ENCODE data around the gene KLHL14. TPM values are rescaled to one million over a fixed set of nuclear protein-coding genes. Genes with fewer than 3 reads are reported as not detected.
A peak's percentile ranks its signal among the peaks of the same experiment; 100 is the strongest.

KLHL14 gene
- total and polyA plus RNA-seq, 2 of the 13 experiments (the other 11 are each of a cell fraction or from before 2014, with no cell fraction given) = 16.0 to 41.8 TPM

GRCh38 chr18:32776561-32776960, 3.7 kb upstream of the KLHL14 start:
- 100% methylated on average over 2 of the region's 2 CpGs for WGBS (ENCODE audit: low lambda C conversion rate)
- in situ Hi-C loops (cut with HindIII; ENCODE audit: extremely low pct_ligation_motif_present, low pct_unique_long_range_greater_than_20kb) = no loop called here
- POLR2A ChIA-PET = interaction anchor here (0.9 to 4.9 kb wide), 2 partner anchors 15 to 27 kb away, joined by 3 to 62 read pairs; no protein-coding TSS in a partner anchor

DNA sequence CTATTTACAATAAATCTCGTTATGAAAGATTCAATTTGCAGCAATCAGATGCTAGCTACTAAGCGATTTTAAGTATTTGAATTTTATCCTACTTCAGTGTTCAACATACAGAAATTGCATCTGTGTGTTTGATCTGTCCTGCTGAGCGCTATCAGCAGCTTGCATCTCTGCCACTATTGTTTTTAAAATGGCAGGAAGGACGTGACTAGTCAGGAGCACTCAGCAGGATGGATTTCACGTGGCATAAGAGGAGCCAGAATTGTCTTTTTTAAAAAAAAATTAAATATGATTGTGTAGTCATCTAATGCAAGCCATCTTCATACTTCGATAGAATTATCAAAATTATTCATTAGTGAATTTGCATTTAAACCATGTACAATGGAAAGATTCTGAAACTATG, 2.8 kb upstream of the KLHL14 start:
- no TSS peak for BruUV-seq (replicated peaks)
- ChIA-PET POLR2A (interaction anchor here (4.9 kb wide), 1 partner anchor 28 kb away, joined by 62 read pairs; no protein-coding TSS in a partner anchor), CTCF (ENCODE audit: low intra/inter-chr PET ratio, low total read pairs) (no interaction called here)
- no peak for DNase-seq (ENCODE audit: low spot score)
- in situ Hi-C loops (cut with HindIII; ENCODE audit: extremely low pct_ligation_motif_present, low pct_unique_long_range_greater_than_20kb) (no loop called here), intact Hi-C loops (cut with micrococcal nuclease; ENCODE audit: unreplicated experiment) (no loop called here)
- Histone ChIP-seq H3K79me2 (ENCODE audit: insufficient read depth, low read length) (peaks cover 12% of the 10 kb centered on the region), H3K27me3 (ENCODE audit: control insufficient read depth in 1 of 2, insufficient read depth in 2 of 2, low read length in 2 of 2) (no peaks in the 10 kb centered on the region), H4K20me1 (ENCODE audit: insufficient read depth, low read length) (no peaks in the 10 kb centered on the region), H3K9ac (ENCODE audit: insufficient read depth, low read depth, low read length) (no peak overlapping the region), H3K27ac (ENCODE audit: extremely low read length, insufficient read depth, low read length) (no peak overlapping the region), H3K4me3 (replicated peaks in 1 of 3; ENCODE audit: insufficient read depth in 1 of 3, low read depth in 2 of 3, low read length in 3 of 3) (no peak overlapping the region), H3K9me3 (ENCODE audit: low read length) (no peaks in the 10 kb centered on the region), H3K36me3 (replicated peaks in 1 of 2; ENCODE audit: control insufficient read depth in 1 of 2, insufficient read depth in 2 of 2, low read length in 2 of 2) (no peaks in the 10 kb centered on the region), H3K4me1 (ENCODE audit: insufficient read depth, low read length) (peaks cover 55% of the 10 kb centered on the region), H2AFZ (ENCODE audit: low read length) (no peak overlapping the region), H3K4me2 (ENCODE audit: low read depth, low read length) (no peak overlapping the region)
- 94% methylated on average over 6 of the region's 6 CpGs for WGBS (ENCODE audit: low lambda C conversion rate)
- FAIRE-seq = no peak
- no peak for ATAC-seq
- no peak for TF ChIP-seq HDAC1 (CRISPR knock-in tag; IDR thresholded peaks at IDR 0.05)
- TF ChIP-seq, protein P1, sequence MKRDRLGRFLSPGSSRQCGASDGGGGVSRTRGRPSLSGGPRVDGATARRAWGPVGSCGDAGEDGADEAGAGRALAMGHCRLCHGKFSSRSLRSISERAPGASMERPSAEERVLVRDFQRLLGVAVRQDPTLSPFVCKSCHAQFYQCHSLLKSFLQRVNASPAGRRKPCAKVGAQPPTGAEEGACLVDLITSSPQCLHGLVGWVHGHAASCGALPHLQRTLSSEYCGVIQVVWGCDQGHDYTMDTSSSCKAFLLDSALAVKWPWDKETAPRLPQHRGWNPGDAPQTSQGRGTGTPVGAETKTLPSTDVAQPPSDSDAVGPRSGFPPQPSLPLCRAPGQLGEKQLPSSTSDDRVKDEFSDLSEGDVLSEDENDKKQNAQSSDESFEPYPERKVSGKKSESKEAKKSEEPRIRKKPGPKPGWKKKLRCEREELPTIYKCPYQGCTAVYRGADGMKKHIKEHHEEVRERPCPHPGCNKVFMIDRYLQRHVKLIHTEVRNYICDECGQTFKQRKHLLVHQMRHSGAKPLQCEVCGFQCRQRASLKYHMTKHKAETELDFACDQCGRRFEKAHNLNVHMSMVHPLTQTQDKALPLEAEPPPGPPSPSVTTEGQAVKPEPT (CRISPR knock-in tag; IDR thresholded peaks at IDR 0.05; ENCODE audit: low read depth) = no peak
- no peak for TF ChIP-seq ADNP (CRISPR knock-in tag; IDR thresholded peaks at IDR 0.05)
- TF ChIP-seq RBFOX2 (IDR thresholded peaks at IDR 0.05; ENCODE audit: low read depth, low read length) = no peak
- no peak for TF ChIP-seq ZNF788 (CRISPR knock-in tag; IDR thresholded peaks at IDR 0.05; ENCODE audit: borderline replicate concordance)
- TF ChIP-seq ZNF441 (CRISPR knock-in tag; IDR thresholded peaks at IDR 0.05; ENCODE audit: borderline replicate concordance) = no peak
- TF ChIP-seq, protein P2, sequence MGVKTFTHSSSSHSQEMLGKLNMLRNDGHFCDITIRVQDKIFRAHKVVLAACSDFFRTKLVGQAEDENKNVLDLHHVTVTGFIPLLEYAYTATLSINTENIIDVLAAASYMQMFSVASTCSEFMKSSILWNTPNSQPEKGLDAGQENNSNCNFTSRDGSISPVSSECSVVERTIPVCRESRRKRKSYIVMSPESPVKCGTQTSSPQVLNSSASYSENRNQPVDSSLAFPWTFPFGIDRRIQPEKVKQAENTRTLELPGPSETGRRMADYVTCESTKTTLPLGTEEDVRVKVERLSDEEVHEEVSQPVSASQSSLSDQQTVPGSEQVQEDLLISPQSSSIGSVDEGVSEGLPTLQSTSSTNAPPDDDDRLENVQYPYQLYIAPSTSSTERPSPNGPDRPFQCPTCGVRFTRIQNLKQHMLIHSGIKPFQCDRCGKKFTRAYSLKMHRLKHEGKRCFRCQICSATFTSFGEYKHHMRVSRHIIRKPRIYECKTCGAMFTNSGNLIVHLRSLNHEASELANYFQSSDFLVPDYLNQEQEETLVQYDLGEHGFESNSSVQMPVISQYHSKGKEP (CRISPR knock-in tag; IDR thresholded peaks at IDR 0.05) = no peak
- no peak for TF ChIP-seq ZNF333 (CRISPR knock-in tag; IDR thresholded peaks at IDR 0.05; ENCODE audit: borderline replicate concordance)
- TF ChIP-seq RBAK (CRISPR knock-in tag; IDR thresholded peaks at IDR 0.05) = no peak

More at GRCh38 chr18:32776561-32776960, 3.7 kb upstream of the KLHL14 start:
- H3K9ac ChIP-seq (ENCODE audit: insufficient read depth, low read depth, low read length) = no peak overlapping the region
- CTCF ChIA-PET (ENCODE audit: low intra/inter-chr PET ratio, low total read pairs) = no interaction called here
- H3K36me3 ChIP-seq (replicated peaks in 1 of 2; ENCODE audit: control insufficient read depth in 1 of 2, insufficient read depth in 2 of 2, low read length in 2 of 2) = no peaks in the 10 kb centered on the region
- ATAC-seq = no peak
- TF ChIP-seq ZMAT3 (CRISPR knock-in tag; conservative IDR thresholded peaks at IDR 0.05) (no peak), ZNF501 (CRISPR knock-in tag; IDR thresholded peaks at IDR 0.05) (no peak), SMAD1 (CRISPR knock-in tag; IDR thresholded peaks at IDR 0.05; ENCODE audit: borderline replicate concordance, low read depth) (no peak)
- TF ChIP-seq, protein P3, sequence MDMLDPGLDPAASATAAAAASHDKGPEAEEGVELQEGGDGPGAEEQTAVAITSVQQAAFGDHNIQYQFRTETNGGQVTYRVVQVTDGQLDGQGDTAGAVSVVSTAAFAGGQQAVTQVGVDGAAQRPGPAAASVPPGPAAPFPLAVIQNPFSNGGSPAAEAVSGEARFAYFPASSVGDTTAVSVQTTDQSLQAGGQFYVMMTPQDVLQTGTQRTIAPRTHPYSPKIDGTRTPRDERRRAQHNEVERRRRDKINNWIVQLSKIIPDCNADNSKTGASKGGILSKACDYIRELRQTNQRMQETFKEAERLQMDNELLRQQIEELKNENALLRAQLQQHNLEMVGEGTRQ (IDR thresholded peaks at IDR 0.05; ENCODE audit: low read depth, low read length) = no peak
- TF ChIP-seq, protein P3 (CRISPR knock-in tag; IDR thresholded peaks at IDR 0.05; ENCODE audit: borderline replicate concordance) = 0 out of 2 replicates have a peak, but pooled peaks have one; percentile 2
- H4K20me1 ChIP-seq (ENCODE audit: insufficient read depth, low read length) = no peaks in the 10 kb centered on the region
- intact Hi-C loops (cut with micrococcal nuclease; ENCODE audit: unreplicated experiment) = no loop called here
- H3K4me1 ChIP-seq (ENCODE audit: insufficient read depth, low read length) = peaks cover 55% of the 10 kb centered on the region
- no peak overlapping the region for H3K4me2 ChIP-seq (ENCODE audit: low read depth, low read length)
- no peak for FAIRE-seq
- no peak overlapping the region for H3K4me3 ChIP-seq (replicated peaks in 1 of 3; ENCODE audit: insufficient read depth in 1 of 3, low read depth in 2 of 3, low read length in 3 of 3)
- no peaks in the 10 kb centered on the region for H3K27me3 ChIP-seq (ENCODE audit: control insufficient read depth in 1 of 2, insufficient read depth in 2 of 2, low read length in 2 of 2)
- H3K9me3 ChIP-seq (ENCODE audit: low read length) = no peaks in the 10 kb centered on the region
- BruUV-seq (replicated peaks) = no TSS peak
- peaks cover 5% of the 10 kb centered on the region for H3K79me2 ChIP-seq (ENCODE audit: insufficient read depth, low read length)
- no peak for DNase-seq (ENCODE audit: low spot score)
- H2AFZ ChIP-seq (ENCODE audit: low read length) = no peak overlapping the region
- H3K27ac ChIP-seq (ENCODE audit: extremely low read length, insufficient read depth, low read length) = no peak overlapping the region

Measured in HepG2 (cell line).